ENCODE results near the gene PLXNA1.

- TF ChIP-seq RARB (CRISPR knock-in tag; IDR thresholded peaks at IDR 0.05) = no peak
- TF ChIP-seq ZFP3 (CRISPR knock-in tag; IDR thresholded peaks at IDR 0.05) = no peak
- no peak for TF ChIP-seq ISL1 (CRISPR knock-in tag; IDR thresholded peaks at IDR 0.05)
- TF ChIP-seq, protein P1, sequence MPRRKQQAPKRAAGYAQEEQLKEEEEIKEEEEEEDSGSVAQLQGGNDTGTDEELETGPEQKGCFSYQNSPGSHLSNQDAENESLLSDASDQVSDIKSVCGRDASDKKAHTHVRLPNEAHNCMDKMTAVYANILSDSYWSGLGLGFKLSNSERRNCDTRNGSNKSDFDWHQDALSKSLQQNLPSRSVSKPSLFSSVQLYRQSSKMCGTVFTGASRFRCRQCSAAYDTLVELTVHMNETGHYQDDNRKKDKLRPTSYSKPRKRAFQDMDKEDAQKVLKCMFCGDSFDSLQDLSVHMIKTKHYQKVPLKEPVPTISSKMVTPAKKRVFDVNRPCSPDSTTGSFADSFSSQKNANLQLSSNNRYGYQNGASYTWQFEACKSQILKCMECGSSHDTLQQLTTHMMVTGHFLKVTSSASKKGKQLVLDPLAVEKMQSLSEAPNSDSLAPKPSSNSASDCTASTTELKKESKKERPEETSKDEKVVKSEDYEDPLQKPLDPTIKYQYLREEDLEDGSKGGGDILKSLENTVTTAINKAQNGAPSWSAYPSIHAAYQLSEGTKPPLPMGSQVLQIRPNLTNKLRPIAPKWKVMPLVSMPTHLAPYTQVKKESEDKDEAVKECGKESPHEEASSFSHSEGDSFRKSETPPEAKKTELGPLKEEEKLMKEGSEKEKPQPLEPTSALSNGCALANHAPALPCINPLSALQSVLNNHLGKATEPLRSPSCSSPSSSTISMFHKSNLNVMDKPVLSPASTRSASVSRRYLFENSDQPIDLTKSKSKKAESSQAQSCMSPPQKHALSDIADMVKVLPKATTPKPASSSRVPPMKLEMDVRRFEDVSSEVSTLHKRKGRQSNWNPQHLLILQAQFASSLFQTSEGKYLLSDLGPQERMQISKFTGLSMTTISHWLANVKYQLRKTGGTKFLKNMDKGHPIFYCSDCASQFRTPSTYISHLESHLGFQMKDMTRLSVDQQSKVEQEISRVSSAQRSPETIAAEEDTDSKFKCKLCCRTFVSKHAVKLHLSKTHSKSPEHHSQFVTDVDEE (CRISPR knock-in tag; IDR thresholded peaks at IDR 0.05) = no peak
- no peak for TF ChIP-seq ZFP30 (CRISPR knock-in tag; IDR thresholded peaks at IDR 0.05)
- no peak for TF ChIP-seq POU6F1 (CRISPR knock-in tag; IDR thresholded peaks at IDR 0.05; ENCODE audit: borderline replicate concordance, low read depth)
- no peak for TF ChIP-seq PATZ1 (CRISPR knock-in tag; IDR thresholded peaks at IDR 0.05; ENCODE audit: borderline replicate concordance)
- no peak for TF ChIP-seq ZNF70 (CRISPR knock-in tag; IDR thresholded peaks at IDR 0.05)
- TF ChIP-seq TOX (CRISPR knock-in tag; IDR thresholded peaks at IDR 0.05; ENCODE audit: borderline replicate concordance) = no peak
- no peak for TF ChIP-seq ZNF8 (CRISPR knock-in tag; IDR thresholded peaks at IDR 0.05)
- no peak for TF ChIP-seq CSDC2 (CRISPR knock-in tag; IDR thresholded peaks at IDR 0.05)
- no peak for TF ChIP-seq SNAI2 (CRISPR knock-in tag; IDR thresholded peaks at IDR 0.05)
Measured at GRCh38 chr3:127028781-127029657, 46.1 kb downstream of the PLXNA1 start.
